Activated CD4-positive, alpha-beta memory T cell treated with anti-CD3 and anti-CD28 coated beads for 36 hours (primary cell): ENCODE data around the gene USH1G. TPM values are rescaled to one million over a fixed set of nuclear protein-coding genes. Genes with fewer than 3 reads are reported as not detected.

ENCODE experiments used
- CTCF ChIA-PET: fragments of 350-600 bp; sonication (Branson Sonifier 250); formaldehyde crosslinking; loops from one replicate; lab custom pipeline; 2021; ENCODE audit warnings: antibody characterized with exemption, inconsistent platforms; lab: Charles Lee
- POLR2A ChIA-PET: fragments of 350-600 bp; sonication (Branson Sonifier 250); formaldehyde crosslinking; loops from one replicate; lab custom pipeline; 2021; ENCODE audit warnings: antibody characterized with exemption; lab: Charles Lee
- DNase-seq: peaks from one replicate; pipeline ENCODE4 v3.0.0-alpha.2; 2020
- H3K27ac Mint-ChIP-seq: one replicate; pipeline ENCODE4 v1.8.0; 2021; ENCODE audit warnings: mixed read lengths
- H3K27me3 Mint-ChIP-seq: one replicate; pipeline ENCODE4 v1.8.0; 2021; ENCODE audit warnings: mixed read lengths
- H3K36me3 Mint-ChIP-seq: one replicate; pipeline ENCODE4 v1.8.0; 2021; ENCODE audit warnings: mixed read lengths
- H3K4me1 Mint-ChIP-seq: one replicate; pipeline ENCODE4 v1.8.0; 2021; ENCODE audit warnings: low read depth, mixed read lengths
- H3K4me3 Mint-ChIP-seq: one replicate; pipeline ENCODE4 v1.8.0; 2021; ENCODE audit warnings: mild to moderate bottlenecking, mixed read lengths
- H3K9me3 Mint-ChIP-seq: one replicate; pipeline ENCODE4 v1.8.0; 2021; ENCODE audit warnings: mixed read lengths
- intact Hi-C: fragments of 100-400 bp; cut with micrococcal nuclease; formaldehyde crosslinking; loops from one replicate; pipeline ENCODE4 v1.15.1; 2023
- total RNA-seq, 2 experiments: library from RNA; stranded (reverse); gene quantifications; one replicate each; pipeline ENCODE4 v1.2.3, GENCODE V29; 2021

USH1G gene
- total RNA-seq, 2 experiments from 2014 or later = not detected

DNA sequence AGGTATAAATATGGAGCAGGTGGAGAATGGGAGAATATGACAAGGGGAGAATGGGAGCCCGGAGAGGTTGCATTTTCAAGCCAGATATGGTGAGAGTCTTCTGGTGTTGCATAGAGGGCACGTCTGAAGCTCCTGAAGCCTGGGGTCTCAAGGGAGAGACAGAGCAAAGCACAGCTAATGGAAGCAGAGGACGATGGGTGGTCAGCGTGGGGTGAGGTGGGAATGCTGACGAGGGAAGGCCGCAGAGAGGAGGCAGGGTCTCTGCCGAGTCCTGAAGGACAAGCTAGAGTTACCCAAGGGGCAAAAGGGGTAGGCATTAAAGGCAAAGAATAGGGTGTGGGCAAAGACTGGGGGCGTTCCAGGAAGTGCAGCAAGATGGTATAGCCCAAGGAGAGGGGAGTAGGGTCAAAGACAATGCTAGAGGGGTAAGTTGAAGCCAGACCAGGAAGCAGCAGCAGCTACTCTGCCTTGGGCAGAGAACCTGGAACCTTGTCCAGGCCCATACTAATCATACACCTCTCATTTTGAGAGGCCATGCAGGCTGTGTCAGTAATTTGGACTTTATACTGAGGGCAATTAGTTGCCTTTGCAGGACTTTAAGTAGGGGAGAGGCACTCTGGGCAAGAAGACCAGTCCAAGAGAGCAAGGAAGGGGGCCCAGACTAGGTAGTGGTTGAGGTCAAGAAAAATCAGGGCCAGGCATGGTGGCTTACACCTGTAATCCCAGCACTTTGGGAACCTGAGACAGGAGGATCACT, 15.3 kb upstream of the USH1G start:
- no peaks in the 10 kb centered on the region for H3K4me1 Mint-ChIP-seq
- ChIA-PET CTCF (no interaction called here), POLR2A (no interaction called here)
- H3K36me3 Mint-ChIP-seq = no peaks in the 10 kb centered on the region
- H3K27me3 Mint-ChIP-seq = peaks cover 43% of the 10 kb centered on the region
- no peak overlapping the region for H3K27ac Mint-ChIP-seq
- no peak overlapping the region for H3K4me3 Mint-ChIP-seq
- intact Hi-C loops = no loop called here
- DNase-seq = no peak
- no peaks in the 10 kb centered on the region for H3K9me3 Mint-ChIP-seq

DNA sequence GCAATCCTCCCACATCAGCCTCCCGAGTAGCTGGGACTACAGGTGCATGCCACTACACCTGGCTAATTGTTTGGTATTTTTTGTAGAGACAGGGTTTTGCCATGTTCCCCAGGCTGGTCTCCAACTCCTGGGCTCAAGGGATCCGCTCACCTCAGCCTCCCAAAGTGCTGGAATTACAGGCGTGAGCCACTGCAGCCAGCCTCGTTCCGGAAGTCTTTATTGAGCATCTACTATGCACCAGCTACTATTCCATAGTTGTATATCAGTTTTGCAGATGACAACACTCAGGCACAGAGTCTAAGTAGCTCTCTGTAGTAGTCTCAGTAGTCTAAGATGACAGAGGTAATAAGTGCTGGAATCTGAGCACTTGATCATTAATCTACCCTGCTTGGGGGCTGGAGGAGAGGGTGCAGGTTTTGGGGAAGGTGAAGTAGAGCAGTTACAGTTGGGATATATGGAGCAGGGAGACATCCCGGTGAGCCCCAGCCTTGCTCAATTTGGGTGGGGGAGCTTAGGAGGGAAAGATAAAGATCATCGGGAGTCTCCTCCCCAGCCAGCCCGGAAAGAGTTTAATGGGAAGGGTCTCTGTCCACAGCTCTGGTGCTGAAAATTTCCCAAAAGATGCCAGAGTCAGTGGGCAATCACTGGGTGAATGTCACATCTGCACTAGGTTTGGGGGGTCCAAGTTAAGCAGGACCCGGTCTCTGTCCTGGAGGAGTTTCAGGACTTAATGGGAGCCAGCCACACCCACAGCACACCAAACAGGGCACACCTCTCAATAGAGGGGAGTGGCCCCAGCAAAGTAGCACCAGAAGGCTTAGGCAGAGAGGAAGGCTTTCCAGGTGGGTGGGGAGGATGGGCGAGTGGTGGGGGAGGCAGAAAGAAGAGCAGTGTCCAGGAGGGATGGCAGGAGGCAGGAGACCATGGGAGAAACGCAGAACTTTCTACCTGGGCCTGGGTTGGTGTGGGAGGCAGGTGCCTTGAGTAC, 14.3 kb upstream of the USH1G start:
- no peak overlapping the region for H3K4me3 Mint-ChIP-seq
- DNase-seq = no peak
- H3K36me3 Mint-ChIP-seq = no peaks in the 10 kb centered on the region
- H3K27me3 Mint-ChIP-seq = peaks cover 49% of the 10 kb centered on the region
- ChIA-PET CTCF (interaction anchor here (1.8 kb wide), 1 partner anchor 20 kb away, joined by 6 read pairs; no protein-coding TSS in a partner anchor), POLR2A (no interaction called here)
- H3K27ac Mint-ChIP-seq = no peak overlapping the region
- H3K9me3 Mint-ChIP-seq = no peaks in the 10 kb centered on the region
- intact Hi-C loops = no loop called here
- H3K4me1 Mint-ChIP-seq = no peaks in the 10 kb centered on the region

DNA sequence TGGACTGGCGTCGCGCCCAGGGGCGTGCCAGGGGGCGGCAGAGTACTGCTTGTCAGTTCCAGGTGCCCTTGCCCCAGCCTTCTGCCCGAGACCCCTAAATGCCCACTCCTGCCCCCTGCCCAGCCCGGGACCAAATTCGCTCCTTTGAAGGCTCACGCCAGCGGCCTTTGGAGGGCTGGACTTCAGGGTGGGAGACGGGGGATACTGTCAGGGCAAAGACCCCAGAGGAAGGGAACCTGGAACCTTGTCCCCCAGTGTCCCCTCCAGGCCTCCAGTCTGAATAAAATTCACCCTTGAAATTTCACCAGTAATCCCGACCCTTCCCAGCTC, 13.4 kb upstream of the USH1G start:
- intact Hi-C loops = no loop called here
- no peaks in the 10 kb centered on the region for H3K9me3 Mint-ChIP-seq
- no peaks in the 10 kb centered on the region for H3K36me3 Mint-ChIP-seq
- H3K27me3 Mint-ChIP-seq = peaks cover 44% of the 10 kb centered on the region
- H3K4me1 Mint-ChIP-seq = no peaks in the 10 kb centered on the region
- H3K4me3 Mint-ChIP-seq = no peak overlapping the region
- ChIA-PET POLR2A (no interaction called here), CTCF (interaction anchor here (1.8 kb wide), 1 partner anchor 21 kb away, joined by 6 read pairs; no protein-coding TSS in a partner anchor)
- no peak overlapping the region for H3K27ac Mint-ChIP-seq
- no peak for DNase-seq

DNA sequence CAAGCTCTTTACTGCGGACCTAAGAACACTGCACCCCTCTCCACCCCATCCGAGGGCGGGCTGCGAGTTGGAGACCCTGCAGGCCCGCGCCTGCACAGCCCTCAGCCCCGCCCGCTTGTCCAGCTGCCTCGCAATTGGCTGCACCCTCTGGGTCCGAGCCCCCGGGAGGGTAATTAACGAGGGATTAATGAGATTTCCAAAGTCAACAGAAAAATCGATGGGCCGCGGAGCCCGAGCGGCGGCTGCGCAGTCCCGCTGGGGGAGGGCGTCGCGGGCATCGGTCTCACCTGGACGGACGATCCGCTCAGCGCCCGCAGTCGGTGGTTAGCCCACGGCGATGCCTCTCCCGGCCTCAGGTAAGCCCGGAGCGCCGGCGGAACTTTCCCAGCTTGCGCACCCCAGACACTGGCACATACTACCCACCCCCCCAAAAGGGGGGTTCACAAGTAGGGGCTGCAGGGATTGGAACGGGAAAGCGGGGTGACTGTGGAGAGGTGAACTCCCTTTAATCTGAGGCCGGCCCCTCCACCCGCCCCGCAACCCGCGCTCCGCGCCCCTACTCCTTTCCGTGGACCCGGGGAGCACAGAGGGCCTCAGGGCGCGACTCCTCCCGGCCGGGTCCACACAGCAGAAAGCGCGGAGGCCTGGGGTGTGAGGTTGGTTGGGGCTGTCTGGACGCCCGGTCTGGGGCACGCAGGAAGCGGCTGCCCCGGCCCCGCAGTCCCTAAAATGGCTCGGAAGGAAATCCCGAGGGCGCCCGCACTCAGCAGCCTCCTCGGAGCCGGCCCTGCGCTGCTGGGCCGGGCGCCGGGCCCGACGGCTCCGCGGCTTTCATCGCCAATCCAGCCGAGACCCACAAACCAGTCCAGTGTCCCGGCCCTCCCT, 12.8 kb upstream of the USH1G start, which contains the start of gene OTOP3:
TSS of gene OTOP3 (plus strand) at position 314 of the 885 bp plus-strand sequence. CDS start at position 338, 24 bp downstream.
- no peaks in the 10 kb centered on the region for H3K9me3 Mint-ChIP-seq
- intact Hi-C loops = no loop called here
- peaks cover 48% of the 10 kb centered on the region for H3K27me3 Mint-ChIP-seq
- no peaks in the 10 kb centered on the region for H3K36me3 Mint-ChIP-seq
- H3K27ac Mint-ChIP-seq = no peak within 1 kb of the TSS
- ChIA-PET POLR2A (no interaction called here), CTCF (interaction anchor here (0.9 to 1.8 kb wide), 3 partner anchors 22 to 145 kb away, joined by 3 to 6 read pairs (median 3); no protein-coding TSS in a partner anchor)
- no peaks in the 10 kb centered on the region for H3K4me1 Mint-ChIP-seq
- H3K4me3 Mint-ChIP-seq = no peak within 1 kb of the TSS
- no peak for DNase-seq

DNA sequence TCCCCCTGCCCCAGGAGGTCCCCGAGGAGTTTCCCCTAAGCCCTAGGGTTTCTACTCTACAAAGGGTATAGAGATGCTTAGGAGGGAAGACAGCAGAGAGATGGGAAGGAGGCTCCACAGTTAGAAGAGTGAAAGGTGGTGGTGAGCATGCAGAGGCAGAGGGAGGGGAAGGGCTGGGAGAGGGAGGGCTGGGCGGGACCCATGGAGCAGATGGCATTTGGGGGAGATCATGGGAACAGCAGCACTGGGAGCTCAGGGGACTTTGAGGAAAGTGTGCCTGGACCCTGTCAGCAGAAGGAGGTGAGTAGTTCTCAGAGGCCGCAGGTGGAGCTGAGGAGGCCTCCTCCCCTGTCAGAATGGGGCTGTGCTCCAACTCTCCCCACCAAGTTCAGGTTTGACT, 12.0 kb upstream of the USH1G start:
- H3K27me3 Mint-ChIP-seq = peaks cover 55% of the 10 kb centered on the region
- no peak overlapping the region for H3K4me3 Mint-ChIP-seq
- no peaks in the 10 kb centered on the region for H3K4me1 Mint-ChIP-seq
- no peaks in the 10 kb centered on the region for H3K36me3 Mint-ChIP-seq
- POLR2A ChIA-PET = no interaction called here
- DNase-seq = no peak
- intact Hi-C loops = no loop called here
- H3K9me3 Mint-ChIP-seq = no peaks in the 10 kb centered on the region
- CTCF ChIA-PET = interaction anchor here (0.9 to 1.8 kb wide), 2 partner anchors 27 to 144 kb away, joined by 3 read pairs; no protein-coding TSS in a partner anchor
- no peak overlapping the region for H3K27ac Mint-ChIP-seq

DNA sequence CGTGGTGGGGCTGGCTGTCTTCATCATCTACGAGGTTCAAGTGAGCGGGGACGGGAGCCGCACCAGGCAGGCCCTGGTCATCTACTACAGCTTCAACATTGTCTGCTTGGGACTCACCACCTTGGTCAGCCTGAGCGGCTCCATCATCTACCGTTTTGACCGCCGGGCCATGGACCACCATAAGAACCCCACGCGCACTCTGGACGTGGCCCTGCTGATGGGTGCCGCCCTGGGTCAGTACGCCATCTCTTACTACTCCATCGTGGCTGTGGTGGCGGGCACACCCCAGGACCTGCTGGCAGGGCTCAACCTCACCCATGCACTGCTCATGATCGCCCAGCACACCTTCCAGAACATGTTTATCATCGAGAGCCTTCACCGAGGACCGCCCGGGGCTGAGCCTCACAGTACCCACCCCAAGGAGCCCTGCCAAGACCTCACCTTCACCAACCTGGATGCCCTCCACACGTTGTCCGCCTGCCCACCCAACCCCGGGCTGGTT, 7.5 kb upstream of the USH1G start:
- no peak overlapping the region for H3K27ac Mint-ChIP-seq
- intact Hi-C loops = no loop called here
- no peaks in the 10 kb centered on the region for H3K36me3 Mint-ChIP-seq
- no peak overlapping the region for H3K4me3 Mint-ChIP-seq
- no peak for DNase-seq
- ChIA-PET POLR2A (no interaction called here), CTCF (interaction anchor here (0.7 kb wide), 1 partner anchor 31 kb away, joined by 3 read pairs; no protein-coding TSS in a partner anchor)
- H3K9me3 Mint-ChIP-seq = no peaks in the 10 kb centered on the region
- peaks cover 45% of the 10 kb centered on the region for H3K27me3 Mint-ChIP-seq
- no peaks in the 10 kb centered on the region for H3K4me1 Mint-ChIP-seq

DNA sequence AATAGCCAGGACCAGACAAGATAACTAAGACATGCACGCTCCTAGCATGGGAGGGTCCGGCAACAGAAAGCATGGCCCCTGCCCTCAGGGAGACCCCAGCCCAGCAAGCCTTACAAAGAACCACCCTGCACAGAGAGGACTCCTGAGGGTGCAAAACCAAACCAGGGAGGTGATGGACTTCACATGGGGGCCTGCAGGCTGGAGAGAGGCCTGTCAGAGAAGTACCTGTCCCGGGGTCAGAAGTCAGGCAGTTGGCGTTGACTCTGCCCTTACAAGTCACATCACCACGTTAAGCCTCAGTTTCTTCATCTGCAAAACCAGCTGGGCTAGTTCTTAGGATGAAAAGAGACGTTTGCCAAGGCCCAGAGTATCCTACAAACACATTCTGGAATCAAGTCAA, 5.7 kb upstream of the USH1G start:
- intact Hi-C loops = no loop called here
- Mint-ChIP-seq H3K36me3 (no peaks in the 10 kb centered on the region), H3K4me1 (peaks cover 6% of the 10 kb centered on the region), H3K27me3 (peaks cover 53% of the 10 kb centered on the region), H3K9me3 (no peaks in the 10 kb centered on the region), H3K27ac (no peak overlapping the region), H3K4me3 (no peak overlapping the region)
- ChIA-PET POLR2A (no interaction called here), CTCF (interaction anchor here (11.6 kb wide), 1 partner anchor 29 kb away, joined by 195 read pairs; no protein-coding TSS in a partner anchor)
- DNase-seq = no peak

DNA sequence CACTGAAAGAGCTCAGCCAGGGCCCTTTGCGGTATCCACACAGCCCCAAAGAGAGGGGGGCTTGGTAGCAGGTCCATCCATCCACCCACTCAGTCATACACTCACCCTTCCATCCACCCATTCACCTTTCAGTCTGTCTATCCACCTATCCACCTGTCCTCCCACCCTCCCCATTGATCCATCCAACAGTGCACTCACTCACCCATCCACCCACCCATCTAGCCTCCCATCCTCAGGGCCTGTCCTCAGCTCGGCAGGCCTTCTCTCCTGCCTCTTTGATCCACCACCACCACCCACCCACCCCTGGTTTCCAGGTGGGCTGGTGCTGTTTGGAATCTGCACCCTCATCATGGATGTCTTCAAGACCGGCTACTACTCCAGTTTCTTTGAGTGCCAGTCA, 2.2 kb upstream of the USH1G start:
- Mint-ChIP-seq H3K9me3 (no peaks in the 10 kb centered on the region), H3K4me1 (peaks cover 6% of the 10 kb centered on the region), H3K4me3 (no peak overlapping the region), H3K27me3 (peaks cover 48% of the 10 kb centered on the region), H3K36me3 (no peaks in the 10 kb centered on the region), H3K27ac (no peak overlapping the region)
- intact Hi-C loops = no loop called here
- no peak for DNase-seq
- CTCF ChIA-PET = interaction anchor here (0.9 to 11.6 kb wide), 6 partner anchors 8 to 246 kb away, joined by 3 to 195 read pairs (median 5); partner anchors contain the start of gene RAB37
- POLR2A ChIA-PET = no interaction called here

DNA sequence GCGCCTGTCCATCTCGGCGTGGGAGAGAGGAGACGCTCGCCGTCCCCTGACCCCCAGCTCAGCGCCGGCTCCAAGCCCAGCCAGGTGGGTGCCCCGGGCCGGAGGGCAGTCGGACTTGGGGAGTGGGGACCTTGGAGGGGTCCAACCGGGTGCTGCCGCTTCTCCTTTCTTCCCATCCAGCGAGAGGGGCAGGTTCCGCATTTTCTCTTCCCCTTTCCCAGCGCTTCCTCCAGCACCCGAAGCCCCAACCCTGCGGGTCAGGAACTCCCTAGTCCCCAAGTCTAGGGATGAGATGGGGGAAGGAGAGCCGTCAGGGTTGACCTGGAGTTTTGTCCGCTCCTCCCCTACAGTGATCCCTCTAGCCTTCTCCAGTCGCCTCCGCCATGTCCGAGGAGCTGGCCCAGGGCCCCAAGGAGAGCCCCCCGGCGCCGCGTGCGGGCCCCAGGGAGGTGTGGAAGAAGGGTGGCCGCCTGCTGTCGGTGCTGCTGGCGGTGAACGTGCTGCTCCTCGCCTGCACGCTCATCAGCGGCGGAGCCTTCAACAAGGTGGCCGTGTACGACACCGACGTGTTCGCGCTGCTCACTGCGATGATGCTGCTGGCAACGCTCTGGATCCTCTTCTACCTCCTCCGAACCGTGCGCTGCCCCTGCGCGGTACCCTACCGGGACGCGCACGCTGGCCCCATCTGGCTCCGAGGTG, 1.3 kb upstream of the USH1G start, which contains the start of gene OTOP2:
TSS of gene OTOP2 (plus strand) at position 24 of the 699 bp plus-strand sequence. CDS start at position 384, 360 bp downstream.
- Mint-ChIP-seq H3K4me1 (peaks cover 6% of the 10 kb centered on the region), H3K9me3 (no peaks in the 10 kb centered on the region), H3K4me3 (no peak within 1 kb of the TSS), H3K36me3 (no peaks in the 10 kb centered on the region), H3K27ac (no peak within 1 kb of the TSS), H3K27me3 (peaks cover 47% of the 10 kb centered on the region)
- intact Hi-C loops = no loop called here
- ChIA-PET CTCF (interaction anchor here (0.6 to 11.6 kb wide), 8 partner anchors 8 to 247 kb away, joined by 3 to 195 read pairs (median 3); no protein-coding TSS in a partner anchor), POLR2A (no interaction called here)
- no peak for DNase-seq

DNA sequence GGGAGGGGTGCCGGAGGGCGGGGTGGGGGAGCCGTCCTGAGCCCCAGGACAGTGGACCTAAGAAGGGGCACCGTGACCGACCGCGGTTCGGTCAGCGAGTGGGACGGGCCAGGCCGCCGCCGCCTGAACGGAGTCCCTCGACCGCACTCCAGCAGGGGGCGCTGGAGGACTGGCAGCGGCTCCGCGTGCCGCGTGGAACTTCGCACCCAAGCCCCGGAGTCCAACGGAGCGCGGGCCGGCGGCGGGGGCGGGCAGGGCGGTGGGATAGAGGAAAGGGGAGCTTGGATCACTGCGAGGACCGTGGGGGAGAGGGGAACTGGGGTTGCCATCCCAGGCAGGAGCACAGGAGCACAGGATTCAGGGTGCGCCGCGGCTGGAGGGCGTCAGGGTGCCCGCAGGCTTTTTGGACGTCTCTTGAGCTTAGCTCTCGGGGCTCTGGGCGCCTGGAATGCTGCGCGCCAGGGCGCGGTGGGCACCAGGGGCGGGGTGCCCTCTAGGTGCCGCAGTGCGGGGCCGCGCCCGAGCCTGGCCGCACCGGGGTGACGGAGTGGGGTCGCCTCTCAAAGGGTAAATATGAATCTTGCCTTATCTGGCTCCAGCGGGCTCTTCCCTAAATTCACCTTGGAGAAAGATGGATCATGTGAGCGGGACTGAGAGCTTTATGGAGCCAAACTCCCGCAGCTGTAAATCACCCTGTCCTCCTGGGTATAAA, 639 bp upstream of the USH1G start:
- intact Hi-C loops = loop anchor here (1.0 kb wide), 1 partner anchor 35 kb away; no protein-coding TSS in a partner anchor
- ChIA-PET CTCF (interaction anchor here (0.6 to 11.6 kb wide), 8 partner anchors 9 to 248 kb away, joined by 3 to 195 read pairs (median 4); no protein-coding TSS in a partner anchor), POLR2A (no interaction called here)
- H3K9me3 Mint-ChIP-seq = no peaks in the 10 kb centered on the region
- no peak overlapping the region for H3K27ac Mint-ChIP-seq
- peaks cover 48% of the 10 kb centered on the region for H3K27me3 Mint-ChIP-seq
- H3K4me3 Mint-ChIP-seq = no peak overlapping the region
- DNase-seq = peak; percentile 78
- H3K4me1 Mint-ChIP-seq = peaks cover 6% of the 10 kb centered on the region
- H3K36me3 Mint-ChIP-seq = no peaks in the 10 kb centered on the region
